Stimulated activated effector memory CD8-positive, alpha-beta T cell treated with anti-CD3 and anti-CD28 coated beads, Interleukin-12 subunit alpha, Interleukin-12 subunit beta, amount 100 ng/mL, for 72 hours (primary cell): ENCODE data around the gene NIM1K.
"Not testable (repeated sequence)": the region's sequence is repeated elsewhere in the genome, so short reads cannot be mapped to it uniquely, and the experiment has no call there.

Source experiments
- ATAC-seq: fragments of 150-1000 bp; cut with Tn5 transposase; 2 replicates; pipeline ENCODE4 v1.10.0; 2021
- DNase-seq, 2 donors: peaks; one replicate each; pipeline ENCODE4 v3.0.0; 2021 to 2022; ENCODE audit warnings: low spot score in 2 of 2
- H3K27ac Mint-ChIP-seq: one replicate; pipeline ENCODE4 v1.8.0; 2022; ENCODE audit warnings: mild to moderate bottlenecking, mixed read lengths
- H3K36me3 Mint-ChIP-seq: one replicate; pipeline ENCODE4 v1.8.0; 2022; ENCODE audit warnings: mild to moderate bottlenecking, mixed read lengths
- H3K4me1 Mint-ChIP-seq: one replicate; pipeline ENCODE4 v1.8.0; 2022; ENCODE audit warnings: mixed read lengths
- H3K4me3 Mint-ChIP-seq: one replicate; pipeline ENCODE4 v1.8.0; 2022; ENCODE audit warnings: mild to moderate bottlenecking, mixed read lengths
- H3K9me3 Mint-ChIP-seq: one replicate; pipeline ENCODE4 v1.8.0; 2022; ENCODE audit warnings: mixed read lengths

NIM1K gene

DNA sequence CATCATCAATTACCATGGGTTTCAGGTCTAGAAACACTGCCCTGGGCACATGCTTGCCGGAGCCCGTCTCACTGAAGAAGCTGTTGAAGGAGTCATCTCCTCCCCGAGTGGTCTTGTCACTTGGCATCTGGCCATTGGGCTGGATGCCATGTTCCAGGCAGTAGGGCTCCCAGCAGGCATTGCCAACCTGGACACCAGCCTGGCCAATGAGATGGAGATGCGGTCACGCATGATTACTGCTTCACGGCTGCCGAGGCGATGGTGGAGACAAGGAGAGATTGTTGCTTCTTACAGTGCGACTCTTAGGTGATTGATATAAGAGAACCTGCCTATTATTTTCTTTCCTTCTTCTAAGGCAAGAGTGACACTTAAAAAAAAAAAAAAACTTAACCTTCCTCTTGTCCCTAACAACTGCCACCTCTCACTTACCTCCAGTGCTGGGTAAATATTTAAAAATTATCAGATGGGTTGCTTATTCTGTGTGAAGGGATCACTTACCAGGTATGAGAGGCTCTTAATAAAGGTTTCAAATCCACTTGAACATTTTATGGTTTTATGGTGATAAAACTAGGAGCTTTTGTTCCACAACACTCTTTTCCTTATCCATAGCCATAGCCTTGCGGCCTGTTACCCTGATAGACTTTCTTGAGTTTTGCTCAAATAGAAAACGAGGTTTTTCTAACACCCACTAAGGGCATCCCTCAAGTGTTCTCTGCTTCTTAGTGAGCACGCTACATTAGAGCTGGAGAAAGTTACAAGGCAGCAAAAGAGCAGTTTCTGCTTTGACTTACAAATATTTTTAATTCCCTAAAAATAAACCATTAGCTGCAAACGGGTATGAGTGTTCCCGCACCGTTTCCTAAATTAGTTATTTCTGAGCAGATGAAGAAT, 41.2 kb downstream of the NIM1K start:
- H3K9me3 Mint-ChIP-seq = no peaks in the 10 kb centered on the region
- no peak for ATAC-seq
- DNase-seq = no peak
- no peak overlapping the region for H3K27ac Mint-ChIP-seq
- no peaks in the 10 kb centered on the region for H3K36me3 Mint-ChIP-seq
- no peaks in the 10 kb centered on the region for H3K4me1 Mint-ChIP-seq
- no peak overlapping the region for H3K4me3 Mint-ChIP-seq

DNA sequence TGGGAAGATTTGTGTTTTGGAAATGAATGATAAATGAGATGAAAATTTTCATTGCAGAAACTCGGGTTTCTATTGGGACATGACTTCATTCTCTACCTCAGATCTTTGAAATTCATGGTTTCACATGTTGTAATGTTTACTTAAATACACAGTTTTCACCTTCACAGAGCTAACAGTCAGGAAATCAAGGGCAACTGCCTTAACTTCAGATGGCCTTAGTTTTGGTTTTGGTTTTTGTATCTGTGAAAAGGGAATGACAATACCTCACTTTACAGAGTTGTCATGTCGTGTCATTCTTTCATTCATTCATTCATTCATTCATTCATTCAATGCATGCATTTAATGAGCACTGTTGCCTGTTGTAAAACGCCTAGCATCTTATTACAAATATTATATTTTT, 41.9 kb downstream of the NIM1K start:
- H3K4me3 Mint-ChIP-seq = no peak overlapping the region
- H3K27ac Mint-ChIP-seq = no peak overlapping the region
- no peak for DNase-seq
- no peaks in the 10 kb centered on the region for H3K36me3 Mint-ChIP-seq
- ATAC-seq = no peak
- no peaks in the 10 kb centered on the region for H3K9me3 Mint-ChIP-seq
- H3K4me1 Mint-ChIP-seq = no peaks in the 10 kb centered on the region

DNA sequence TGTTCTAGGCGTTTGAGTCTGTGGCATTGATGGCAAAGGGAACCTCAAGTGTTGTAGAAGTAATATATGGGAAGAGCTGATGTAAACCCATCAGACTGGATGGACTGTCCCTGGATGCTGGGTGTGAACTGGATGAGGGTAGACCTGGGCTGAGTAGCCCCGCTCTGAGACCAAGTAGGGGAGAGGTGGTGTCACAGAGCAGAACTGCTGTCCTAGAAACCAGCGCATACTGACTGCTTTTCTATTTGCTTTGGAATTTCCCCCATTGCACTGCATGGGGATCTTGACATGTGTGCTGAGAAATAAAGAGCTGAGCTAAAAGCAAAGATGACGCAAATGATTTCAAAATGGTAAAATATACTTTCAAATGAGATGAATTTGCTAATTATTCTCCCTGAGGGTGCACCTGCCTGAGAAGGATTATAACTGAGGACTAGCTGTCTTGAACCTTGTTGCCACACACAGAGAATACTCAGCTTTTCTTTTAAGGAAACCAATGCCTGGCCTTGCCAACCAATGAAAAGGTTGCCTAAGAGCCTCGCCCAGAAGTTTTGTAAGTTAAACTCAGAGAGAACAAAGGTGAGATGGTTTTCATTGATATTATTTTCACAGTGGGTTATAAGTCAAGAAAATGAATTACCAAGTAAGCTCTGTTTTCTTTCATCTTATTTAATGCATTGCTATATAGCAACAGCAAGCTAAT, 44.8 kb downstream of the NIM1K start:
- H3K4me3 Mint-ChIP-seq = no peak overlapping the region
- no peak for DNase-seq
- H3K9me3 Mint-ChIP-seq = no peaks in the 10 kb centered on the region
- no peak overlapping the region for H3K27ac Mint-ChIP-seq
- H3K4me1 Mint-ChIP-seq = no peaks in the 10 kb centered on the region
- H3K36me3 Mint-ChIP-seq = no peaks in the 10 kb centered on the region
- ATAC-seq = no peak

DNA sequence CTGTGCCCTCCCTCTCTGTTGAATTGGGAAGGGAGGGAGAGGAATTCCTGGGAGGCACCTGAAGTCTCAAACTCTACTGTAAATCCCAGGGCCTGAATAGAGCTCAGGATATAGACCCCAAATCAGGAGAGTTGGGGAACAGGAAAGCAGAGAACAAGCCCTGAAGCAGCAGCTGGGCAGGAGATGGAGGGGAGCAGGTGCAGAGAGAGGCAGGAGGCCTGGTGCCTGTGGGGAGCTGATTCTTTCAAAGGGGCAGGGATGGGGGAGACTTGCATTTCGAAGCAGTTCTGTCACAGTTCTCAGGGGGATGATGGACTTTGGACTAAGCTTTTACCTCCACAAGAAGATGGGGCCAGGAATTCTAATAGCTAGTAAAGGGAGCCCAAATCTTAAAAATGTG, 50.2 kb downstream of the NIM1K start:
- ATAC-seq (no peak), DNase-seq (no peak)
- Mint-ChIP-seq H3K9me3 (no peaks in the 10 kb centered on the region), H3K4me3 (no peak overlapping the region), H3K36me3 (no peaks in the 10 kb centered on the region), H3K27ac (no peak overlapping the region), H3K4me1 (peaks cover 17% of the 10 kb centered on the region)

DNA sequence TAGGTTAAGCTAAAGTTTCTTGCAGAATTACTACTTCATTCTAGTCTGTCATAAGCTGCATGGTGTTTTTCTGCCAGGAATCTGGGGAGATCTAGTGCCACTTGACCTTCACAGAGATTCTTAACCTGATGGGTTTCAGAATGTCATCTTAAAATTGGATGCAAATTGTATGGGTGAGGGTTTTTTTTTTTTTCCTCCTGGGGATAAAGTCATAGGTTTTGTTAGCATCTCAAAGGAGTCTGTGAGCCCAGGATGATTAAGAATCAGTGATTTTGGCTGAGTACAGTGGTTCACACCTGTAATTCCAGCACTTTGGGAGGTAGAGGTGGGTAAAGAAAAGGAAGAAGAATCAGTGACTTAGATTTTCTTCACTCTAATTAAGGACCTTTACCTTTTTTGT, 51.2 kb downstream of the NIM1K start:
- H3K27ac Mint-ChIP-seq = no peak overlapping the region
- H3K36me3 Mint-ChIP-seq = no peaks in the 10 kb centered on the region
- ATAC-seq (no peak), DNase-seq (no peak)
- no peak overlapping the region for H3K4me3 Mint-ChIP-seq
- peaks cover 17% of the 10 kb centered on the region for H3K4me1 Mint-ChIP-seq
- H3K9me3 Mint-ChIP-seq = no peaks in the 10 kb centered on the region

DNA sequence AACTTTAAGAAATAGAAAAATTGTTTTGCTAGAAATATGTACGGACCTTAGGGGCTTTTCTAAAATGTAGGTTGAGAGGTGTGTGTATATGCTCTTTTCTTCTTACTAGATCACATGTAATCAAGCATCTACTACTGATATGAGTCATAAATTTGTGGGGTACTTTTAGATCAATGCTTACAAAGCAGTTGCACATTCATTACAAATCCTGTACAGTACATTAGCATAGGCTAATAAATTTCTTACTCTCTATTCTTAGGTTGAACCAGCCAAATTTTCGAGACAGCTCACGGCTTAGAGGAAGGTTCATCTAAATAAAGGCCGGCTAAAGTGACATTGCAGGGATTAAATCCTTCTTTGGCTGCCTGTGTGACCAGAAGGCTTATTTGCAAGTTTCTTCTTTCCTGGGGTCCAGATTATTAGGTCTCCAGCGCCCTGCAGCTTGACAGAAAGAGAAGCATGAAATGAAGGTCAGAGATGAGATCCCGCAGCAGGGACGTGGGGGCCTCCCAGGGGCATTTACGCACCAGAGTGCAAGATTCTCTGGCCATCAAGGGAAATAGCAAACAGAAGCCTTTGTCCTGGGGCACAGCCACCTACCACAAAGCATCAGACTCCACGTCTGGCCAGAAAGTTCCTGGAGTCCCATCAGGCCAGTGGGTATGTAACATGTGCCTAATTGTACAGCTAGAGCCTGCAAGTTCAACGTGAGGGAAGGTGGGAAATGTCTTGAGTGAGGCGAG, 53.0 kb downstream of the NIM1K start:
- no peaks in the 10 kb centered on the region for H3K36me3 Mint-ChIP-seq
- peaks cover 17% of the 10 kb centered on the region for H3K4me1 Mint-ChIP-seq
- H3K4me3 Mint-ChIP-seq = peak overlapping the region; percentile 38
- no peaks in the 10 kb centered on the region for H3K9me3 Mint-ChIP-seq
- DNase-seq = no peak
- no peak overlapping the region for H3K27ac Mint-ChIP-seq
- ATAC-seq = peak; percentile 81

DNA sequence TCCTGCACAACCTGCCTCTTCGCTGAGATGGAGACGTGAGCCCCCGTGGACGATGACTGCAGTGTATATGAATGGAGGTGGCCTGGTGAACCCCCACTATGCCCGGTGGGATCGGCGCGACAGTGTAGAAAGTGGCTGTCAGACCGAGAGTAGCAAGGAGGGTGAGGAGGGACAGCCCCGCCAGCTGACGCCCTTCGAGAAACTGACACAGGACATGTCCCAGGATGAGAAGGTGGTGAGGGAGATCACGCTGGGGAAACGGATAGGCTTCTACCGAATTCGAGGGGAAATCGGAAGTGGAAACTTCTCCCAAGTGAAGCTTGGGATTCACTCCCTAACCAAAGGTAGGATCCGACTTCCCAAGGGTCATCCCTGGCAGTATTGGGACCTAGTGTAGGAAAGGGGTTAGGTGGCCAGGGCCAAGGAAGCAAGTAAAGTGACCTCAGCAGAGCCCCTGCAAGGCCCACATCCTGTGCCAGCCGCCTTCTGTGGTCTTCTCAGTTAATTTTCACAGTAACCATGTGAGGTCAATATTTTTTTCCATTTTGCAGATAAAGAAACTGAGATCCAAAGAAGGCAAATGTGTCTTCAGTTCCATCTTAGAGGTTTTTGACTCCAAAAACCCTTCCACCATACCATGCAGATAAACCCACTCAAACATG, 53.8 kb downstream of the NIM1K start:
- Mint-ChIP-seq H3K36me3 (no peaks in the 10 kb centered on the region), H3K4me3 (peak overlapping the region; percentile 38), H3K27ac (no peak overlapping the region), H3K9me3 (no peaks in the 10 kb centered on the region), H3K4me1 (peaks cover 17% of the 10 kb centered on the region)
- ATAC-seq (peak; percentile 77), DNase-seq (peak in 1 of 2 donors; percentile 61)

DNA sequence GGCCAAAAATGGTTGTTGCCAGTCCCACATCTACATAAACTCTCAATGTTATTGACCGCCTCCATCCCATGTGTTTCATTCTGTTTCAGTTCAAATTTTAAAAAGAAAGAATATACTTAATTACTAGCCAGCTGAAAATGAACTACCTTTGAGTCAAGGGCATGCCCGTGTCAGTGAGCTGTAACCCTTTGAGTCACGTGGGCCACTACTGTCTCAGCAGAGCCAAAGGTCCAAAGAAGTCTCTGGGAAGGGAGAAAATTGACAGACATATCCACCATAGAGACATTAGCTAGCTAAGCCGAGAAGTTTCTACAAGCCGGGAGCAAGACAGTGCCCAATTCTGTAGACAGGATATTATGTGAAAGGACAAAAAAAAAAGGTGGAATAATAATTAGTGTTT, 59.7 kb downstream of the NIM1K start:
- H3K9me3 Mint-ChIP-seq = no peaks in the 10 kb centered on the region
- H3K27ac Mint-ChIP-seq = no peak overlapping the region
- no peaks in the 10 kb centered on the region for H3K36me3 Mint-ChIP-seq
- ATAC-seq = no peak
- no peak for DNase-seq
- no peak overlapping the region for H3K4me3 Mint-ChIP-seq
- H3K4me1 Mint-ChIP-seq = peaks cover 4% of the 10 kb centered on the region

DNA sequence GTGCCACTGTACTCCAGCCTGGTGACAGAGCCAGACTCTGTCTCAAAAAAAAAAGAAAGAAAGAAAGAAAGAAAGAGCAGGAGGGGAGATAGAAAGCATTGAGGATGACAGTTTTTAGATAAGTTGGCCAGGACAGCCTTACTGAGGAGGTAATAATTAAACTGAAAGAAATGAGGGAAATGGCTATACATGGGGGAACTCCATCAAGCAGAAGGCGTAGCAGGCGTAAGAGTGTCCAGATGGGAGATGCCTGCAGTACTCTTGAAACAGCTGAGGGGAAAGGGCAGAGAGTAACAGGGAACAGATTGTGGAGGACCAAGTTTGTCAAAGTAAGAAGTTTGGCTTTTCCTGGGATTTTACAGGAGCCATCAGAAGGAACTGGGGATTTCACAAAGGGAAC, 63.7 kb downstream of the NIM1K start:
- Mint-ChIP-seq H3K9me3 (no peaks in the 10 kb centered on the region), H3K4me3 (no peak overlapping the region)
- no peak for DNase-seq

DNA sequence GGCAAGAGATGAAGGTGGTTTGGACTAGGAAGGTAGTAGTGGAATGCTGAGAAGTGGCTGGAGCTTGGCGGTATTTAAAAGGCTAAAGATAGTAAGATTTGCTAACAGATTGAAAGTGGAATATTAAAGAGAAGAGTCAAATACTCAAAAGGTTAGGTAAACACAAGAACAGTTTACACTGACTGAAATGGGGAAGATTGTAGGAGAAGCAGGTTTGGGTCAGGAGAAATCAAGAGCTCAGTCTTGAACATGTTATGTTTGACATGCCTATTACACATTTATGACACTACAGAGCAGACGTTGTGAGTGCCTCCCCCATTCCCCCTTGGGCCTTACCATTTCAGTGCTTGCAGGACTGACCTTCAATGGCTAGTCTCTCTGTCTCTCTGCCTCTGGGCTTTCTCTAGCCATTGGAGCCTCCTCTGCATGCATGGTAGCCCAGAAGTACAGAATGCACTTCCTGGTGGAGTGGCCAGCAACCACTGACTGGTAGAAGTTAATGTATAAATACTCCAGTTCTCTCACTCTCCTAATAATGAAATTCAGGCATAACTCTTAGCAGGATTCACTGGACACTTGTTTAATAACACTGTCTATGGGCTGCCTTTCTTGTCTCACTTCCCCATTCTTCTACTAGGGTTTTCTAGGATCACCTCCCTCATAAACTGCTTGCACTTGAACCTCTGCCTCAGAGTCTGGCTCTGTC, 64.4 kb downstream of the NIM1K start:
- Mint-ChIP-seq H3K4me1 (peaks cover 9% of the 10 kb centered on the region), H3K27ac (no peak overlapping the region), H3K9me3 (no peaks in the 10 kb centered on the region), H3K36me3 (no peaks in the 10 kb centered on the region), H3K4me3 (no peak overlapping the region)
- ATAC-seq = peak; percentile 19
- DNase-seq = no peak

More for the DNA sequence above, 63.7 kb downstream of the NIM1K start:
- no peak for ATAC-seq
- peaks cover 9% of the 10 kb centered on the region for H3K4me1 Mint-ChIP-seq
- H3K27ac Mint-ChIP-seq = peak overlapping the region; percentile 53
- H3K36me3 Mint-ChIP-seq = no peaks in the 10 kb centered on the region

DNA sequence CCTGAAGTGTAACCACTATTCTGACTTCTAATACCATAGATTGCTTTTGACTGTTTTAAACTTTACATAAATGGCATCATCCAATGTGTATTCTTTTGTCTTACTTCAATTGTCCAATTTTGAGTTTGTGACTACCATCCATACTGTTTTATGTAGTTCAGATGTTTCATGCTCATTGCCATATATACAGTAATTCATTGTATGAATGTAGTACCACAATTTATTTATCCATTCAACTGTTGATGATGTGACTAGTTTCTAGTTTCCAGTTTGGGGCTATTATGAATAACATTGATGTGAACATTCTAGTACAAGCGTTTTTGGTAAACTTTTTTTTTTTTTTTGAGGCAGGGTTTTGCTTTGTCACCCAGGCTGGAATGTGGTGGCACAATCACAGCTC, 66.1 kb downstream of the NIM1K start:
- Mint-ChIP-seq H3K27ac (no peak overlapping the region), H3K4me3 (no peak overlapping the region), H3K9me3 (no peaks in the 10 kb centered on the region), H3K36me3 (no peaks in the 10 kb centered on the region), H3K4me1 (peaks cover 9% of the 10 kb centered on the region)
- ATAC-seq = peak; percentile 80
- DNase-seq = no peak

DNA sequence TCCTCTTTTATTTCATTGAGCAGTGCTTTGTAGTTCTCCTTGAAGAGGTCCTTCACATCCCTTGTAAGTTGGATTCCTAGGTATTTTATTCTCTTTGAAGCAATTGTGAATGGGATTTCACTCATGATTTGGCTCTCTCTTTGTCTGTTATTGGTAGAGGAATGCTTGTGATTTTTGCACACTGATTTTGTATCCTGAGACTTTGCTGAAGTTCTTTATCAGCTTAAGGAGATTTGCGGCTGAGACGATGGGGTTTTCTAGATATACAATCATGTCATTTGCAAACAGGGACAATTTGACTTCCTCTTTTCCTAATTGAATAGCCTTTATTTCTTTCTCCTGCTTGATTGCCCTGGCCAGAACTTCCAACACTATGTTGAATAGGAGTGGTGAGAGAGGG, 70.2 kb downstream of the NIM1K start:
- not testable (repeated sequence) for DNase-seq, ATAC-seq, H3K36me3 Mint-ChIP-seq, H3K27ac Mint-ChIP-seq, H3K9me3 Mint-ChIP-seq, H3K4me3 Mint-ChIP-seq
- peaks cover 16% of the 10 kb centered on the region for H3K4me1 Mint-ChIP-seq

DNA sequence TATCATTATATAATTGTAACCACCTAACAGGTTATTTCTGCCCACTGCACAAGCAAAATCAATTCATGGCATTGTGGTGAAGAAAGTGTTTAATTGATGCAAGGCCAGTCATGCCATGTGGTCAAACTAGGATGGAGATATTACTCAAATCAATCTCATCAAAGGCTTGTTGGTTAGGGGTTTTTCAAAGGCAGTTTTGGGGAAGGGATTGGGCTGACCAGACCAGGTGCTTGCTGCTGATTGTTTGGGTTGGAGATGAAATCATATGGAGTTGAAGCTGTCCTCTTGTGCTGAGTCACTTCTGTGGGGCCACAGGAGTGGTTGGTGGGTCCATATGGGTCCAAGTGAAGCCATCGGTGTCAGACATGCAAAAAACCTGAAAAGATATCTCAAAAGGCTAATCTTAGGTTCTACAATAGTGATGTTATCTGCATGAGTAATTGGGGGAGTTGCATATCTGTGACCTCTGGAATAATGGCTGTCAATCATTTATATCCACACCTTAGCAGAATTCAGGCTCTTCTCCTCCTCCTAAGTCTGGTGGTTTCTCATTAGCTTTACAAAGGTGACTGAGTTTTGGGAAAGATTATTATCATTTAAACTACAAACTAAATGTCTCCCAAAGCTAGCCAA, 76.3 kb downstream of the NIM1K start:
- peak; percentile 61 for ATAC-seq

DNA sequence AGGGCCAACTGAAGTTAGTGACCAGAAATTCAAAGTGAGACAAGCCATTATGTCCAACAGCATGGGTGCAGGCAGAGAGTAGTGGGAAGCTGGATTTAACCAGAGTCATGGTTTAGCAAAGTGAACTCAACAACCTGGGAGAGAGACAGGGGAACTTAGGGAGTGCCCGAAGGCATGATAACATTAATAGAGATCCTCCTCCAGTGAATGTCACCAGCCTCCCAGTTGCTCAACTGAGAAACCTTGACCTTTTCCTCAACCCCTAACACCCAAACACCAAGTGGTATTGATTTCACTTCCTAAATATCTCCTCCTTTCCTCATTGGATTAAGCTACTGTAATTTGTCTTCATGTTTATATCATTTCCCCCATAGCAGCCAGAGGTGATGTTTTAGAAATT, 78.6 kb downstream of the NIM1K start:
- Mint-ChIP-seq H3K4me3 (no peak overlapping the region), H3K36me3 (no peaks in the 10 kb centered on the region), H3K9me3 (peaks cover 7% of the 10 kb centered on the region), H3K27ac (no peak overlapping the region), H3K4me1 (peaks cover 14% of the 10 kb centered on the region)
- DNase-seq = no peak
- ATAC-seq = no peak

More for the DNA sequence above, 76.3 kb downstream of the NIM1K start:
- H3K36me3 Mint-ChIP-seq = no peaks in the 10 kb centered on the region
- H3K9me3 Mint-ChIP-seq = peaks cover 7% of the 10 kb centered on the region
- peaks cover 14% of the 10 kb centered on the region for H3K4me1 Mint-ChIP-seq
- H3K4me3 Mint-ChIP-seq = no peak overlapping the region
- no peak overlapping the region for H3K27ac Mint-ChIP-seq
- no peak for DNase-seq
